ENCODE data around the gene EFHD1.

EFHD1 gene

GRCh38 chr2:232693344-232693743 is 59.9 kb downstream of the EFHD1 start:
- H3K4me3 ChIP-seq (ENCODE audit: low read length), result no peak overlapping the region
- DNase-seq (ENCODE audit: low read depth), result no peak
- no peak for TF ChIP-seq CTCF (conservative IDR thresholded peaks at IDR 0.05; ENCODE audit: low read depth, low read length)

GRCh38 chr2:232696609-232697058 is 63.2 kb downstream of the EFHD1 start:
- no peak for TF ChIP-seq CTCF (conservative IDR thresholded peaks at IDR 0.05; ENCODE audit: low read depth, low read length)
- no peak for DNase-seq (ENCODE audit: low read depth)
- H3K4me3 ChIP-seq (ENCODE audit: low read length), result peak overlapping the region; percentile 38

- H3K4me3 ChIP-seq (ENCODE audit: low read length), result peak within 1 kb of the TSS; percentile 98
- peak; percentile 87 for DNase-seq (ENCODE audit: low read depth)
- no peak for TF ChIP-seq CTCF (conservative IDR thresholded peaks at IDR 0.05; ENCODE audit: low read depth, low read length)
Observed at GRCh38 chr2:232697059-232697806, 63.8 kb downstream of the EFHD1 start, which contains the start of gene GIGYF2. GIGYF2 (plus strand) TSS chr2:232697331; CDS start chr2:232735198, 37,867 bp downstream.

- DNase-seq (ENCODE audit: low read depth), result no peak
- H3K4me3 ChIP-seq (ENCODE audit: low read length), result peak overlapping the region; percentile 98
- TF ChIP-seq CTCF (conservative IDR thresholded peaks at IDR 0.05; ENCODE audit: low read depth, low read length), result no peak
Observed at GRCh38 chr2:232697807-232698110, 64.4 kb downstream of the EFHD1 start.

GRCh38 chr2:232698556-232699091 is 65.2 kb downstream of the EFHD1 start:
- peak overlapping the region; percentile 98 for H3K4me3 ChIP-seq (ENCODE audit: low read length)
- no peak for TF ChIP-seq CTCF (conservative IDR thresholded peaks at IDR 0.05; ENCODE audit: low read depth, low read length)
- DNase-seq (ENCODE audit: low read depth), result no peak

- H3K4me3 ChIP-seq (ENCODE audit: low read length), result peak overlapping the region; percentile 26
- TF ChIP-seq CTCF (conservative IDR thresholded peaks at IDR 0.05; ENCODE audit: low read depth, low read length), result no peak
- no peak for DNase-seq (ENCODE audit: low read depth)
Observed at GRCh38 chr2:232699110-232699509, 65.7 kb downstream of the EFHD1 start.

- no peak for TF ChIP-seq CTCF (conservative IDR thresholded peaks at IDR 0.05; ENCODE audit: low read depth, low read length)
- DNase-seq (ENCODE audit: low read depth), result no peak
- no peak overlapping the region for H3K4me3 ChIP-seq (ENCODE audit: low read length)
Observed at GRCh38 chr2:232700154-232700553, 66.8 kb downstream of the EFHD1 start.

All from retinal pigment epithelial cell (primary cell).